Neural progenitor cell (in vitro differentiated cells): ENCODE data around the gene KIAA0232. TPM values are rescaled to one million over a fixed set of nuclear protein-coding genes. Genes with fewer than 3 reads are reported as not detected.

Experiments
- DNase-seq: peaks from one replicate; pipeline ENCODE4 v3.0.0-alpha.2; 2016; ENCODE audit warnings: low spot score
- H2AFZ ChIP-seq: fragments of 200-600 bp; sonication (generic); replicated peaks from 2 replicates; pipeline ENCODE4 v1.6.1; 2016; ENCODE audit warnings: antibody characterized with exemption
- H3F3A ChIP-seq: fragments of 200-600 bp; sonication (generic); 2 replicates; pipeline ENCODE4 v1.6.1; 2016; ENCODE audit warnings: antibody characterized with exemption, low read depth
- H3K27ac ChIP-seq: fragments of 200-600 bp; sonication (generic); 2 replicates; pipeline ENCODE4 v1.5.1; 2016; ENCODE audit warnings: mild to moderate bottlenecking
- H3K27me3 ChIP-seq: fragments of 200-600 bp; sonication (generic); 2 replicates; pipeline ENCODE4 v1.6.1; 2016; ENCODE audit warnings: mild to moderate bottlenecking, moderate library complexity
- H3K36me3 ChIP-seq: fragments of 200-600 bp; sonication (generic); 2 replicates; pipeline ENCODE4 v1.5.1; 2016
- H3K4me1 ChIP-seq: fragments of 200-600 bp; sonication (generic); 2 replicates; pipeline ENCODE4 v1.6.1; 2016; ENCODE audit warnings: mixed run types
- H3K4me2 ChIP-seq: fragments of 200-600 bp; sonication (generic); 2 replicates; pipeline ENCODE4 v1.6.1; 2016
- H3K4me3 ChIP-seq: fragments of 200-600 bp; sonication (generic); 2 replicates; pipeline ENCODE4 v1.5.1; 2016
- H3K79me2 ChIP-seq: fragments of 200-600 bp; sonication (generic); 2 replicates; pipeline ENCODE4 v1.6.1; 2016; ENCODE audit warnings: low read depth
- H3K9ac ChIP-seq: fragments of 200-600 bp; sonication (generic); 2 replicates; pipeline ENCODE4 v1.6.1; 2016
- H3K9me3 ChIP-seq: fragments of 200-600 bp; sonication (generic); 2 replicates; pipeline ENCODE4 v1.5.1; 2016; ENCODE audit warnings: low read depth
- H4K20me1 ChIP-seq: fragments of 200-600 bp; sonication (generic); 2 replicates; pipeline ENCODE4 v1.6.1; 2016; ENCODE audit warnings: low read depth
- H3K27ac Mint-ChIP-seq: 3 replicates; pipeline ENCODE4 v1.8.0; 2021; ENCODE audit warnings: mixed read lengths
- H3K27me3 Mint-ChIP-seq: 2 replicates; pipeline ENCODE4 v1.8.0; 2022; ENCODE audit warnings: low read depth, mild to moderate bottlenecking, inconsistent platforms, moderate library complexity, mixed read lengths; ENCODE audit not compliant: insufficient read depth
- H3K36me3 Mint-ChIP-seq: 3 replicates; pipeline ENCODE4 v1.8.0; 2021; ENCODE audit warnings: mixed read lengths
- H3K4me1 Mint-ChIP-seq: 3 replicates; pipeline ENCODE4 v1.8.0; 2021; ENCODE audit warnings: mixed read lengths
- H3K4me3 Mint-ChIP-seq: 3 replicates; pipeline ENCODE4 v1.8.0; 2021; ENCODE audit warnings: mild to moderate bottlenecking, moderate library complexity, mixed read lengths
- H3K9me3 Mint-ChIP-seq: 3 replicates; pipeline ENCODE4 v1.8.0; 2020; ENCODE audit warnings: mixed read lengths
- EZH2 ChIP-seq: fragments of 200-600 bp; sonication (generic); IDR thresholded peaks from 2 replicates; pipeline ENCODE4 v1.6.1; 2017; ENCODE audit warnings: antibody characterized with exemption, mild to moderate bottlenecking, moderate library complexity
- EZH2phosphoT487 ChIP-seq: fragments of 200-600 bp; sonication (generic); IDR thresholded peaks from 2 replicates; pipeline ENCODE4 v1.6.1; 2017; ENCODE audit warnings: antibody characterized with exemption
- total RNA-seq: library from RNA; depleted of rRNA; stranded (reverse); fragments of >200 nt; gene quantifications from 2 replicates; pipeline ENCODE4 v1.2.3, GENCODE V29; 2015; ENCODE audit warnings: low replicate concordance
- TF ChIP-seq, protein P1 (sequence below): fragments of 200-600 bp; sonication (generic); IDR thresholded peaks from 2 replicates; pipeline ENCODE4 v1.5.1; 2017; ENCODE audit warnings: antibody characterized with exemption, mild to moderate bottlenecking

The KIAA0232 gene
- total RNA-seq, 1 donor from 2014 or later, result 42.9 TPM

GRCh38 chr4:6782846-6783110, 251 bp downstream of the KIAA0232 start:
- H3K27ac Mint-ChIP-seq, result no peak overlapping the region
- Histone ChIP-seq H2AFZ (no peak overlapping the region), H3K27ac (peak overlapping the region; percentile 94), H3K4me3 (peak overlapping the region; percentile 100), H3K4me1 (peaks cover 34% of the 10 kb centered on the region), H3K79me2 (peaks cover 48% of the 10 kb centered on the region), H3K9me3 (no peaks in the 10 kb centered on the region), H3F3A (peaks cover 49% of the 10 kb centered on the region), H3K9ac (peak overlapping the region; percentile 98), H3K27me3 (peaks cover 11% of the 10 kb centered on the region), H3K4me2 (peak overlapping the region; percentile 94), H4K20me1 (peaks cover 42% of the 10 kb centered on the region), H3K36me3 (no peaks in the 10 kb centered on the region)
- TF ChIP-seq, protein P1, sequence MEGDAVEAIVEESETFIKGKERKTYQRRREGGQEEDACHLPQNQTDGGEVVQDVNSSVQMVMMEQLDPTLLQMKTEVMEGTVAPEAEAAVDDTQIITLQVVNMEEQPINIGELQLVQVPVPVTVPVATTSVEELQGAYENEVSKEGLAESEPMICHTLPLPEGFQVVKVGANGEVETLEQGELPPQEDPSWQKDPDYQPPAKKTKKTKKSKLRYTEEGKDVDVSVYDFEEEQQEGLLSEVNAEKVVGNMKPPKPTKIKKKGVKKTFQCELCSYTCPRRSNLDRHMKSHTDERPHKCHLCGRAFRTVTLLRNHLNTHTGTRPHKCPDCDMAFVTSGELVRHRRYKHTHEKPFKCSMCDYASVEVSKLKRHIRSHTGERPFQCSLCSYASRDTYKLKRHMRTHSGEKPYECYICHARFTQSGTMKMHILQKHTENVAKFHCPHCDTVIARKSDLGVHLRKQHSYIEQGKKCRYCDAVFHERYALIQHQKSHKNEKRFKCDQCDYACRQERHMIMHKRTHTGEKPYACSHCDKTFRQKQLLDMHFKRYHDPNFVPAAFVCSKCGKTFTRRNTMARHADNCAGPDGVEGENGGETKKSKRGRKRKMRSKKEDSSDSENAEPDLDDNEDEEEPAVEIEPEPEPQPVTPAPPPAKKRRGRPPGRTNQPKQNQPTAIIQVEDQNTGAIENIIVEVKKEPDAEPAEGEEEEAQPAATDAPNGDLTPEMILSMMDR, result no peak
- TF ChIP-seq EZH2, result no peak
- no peak for TF ChIP-seq EZH2phosphoT487
- no peak for DNase-seq
- no peak overlapping the region for H3K4me3 Mint-ChIP-seq
- H3K27me3 Mint-ChIP-seq, result peaks cover 15% of the 10 kb centered on the region
- H3K9me3 Mint-ChIP-seq, result no peaks in the 10 kb centered on the region
- peaks cover 59% of the 10 kb centered on the region for H3K4me1 Mint-ChIP-seq
- H3K36me3 Mint-ChIP-seq, result peaks cover 9% of the 10 kb centered on the region

DNA sequence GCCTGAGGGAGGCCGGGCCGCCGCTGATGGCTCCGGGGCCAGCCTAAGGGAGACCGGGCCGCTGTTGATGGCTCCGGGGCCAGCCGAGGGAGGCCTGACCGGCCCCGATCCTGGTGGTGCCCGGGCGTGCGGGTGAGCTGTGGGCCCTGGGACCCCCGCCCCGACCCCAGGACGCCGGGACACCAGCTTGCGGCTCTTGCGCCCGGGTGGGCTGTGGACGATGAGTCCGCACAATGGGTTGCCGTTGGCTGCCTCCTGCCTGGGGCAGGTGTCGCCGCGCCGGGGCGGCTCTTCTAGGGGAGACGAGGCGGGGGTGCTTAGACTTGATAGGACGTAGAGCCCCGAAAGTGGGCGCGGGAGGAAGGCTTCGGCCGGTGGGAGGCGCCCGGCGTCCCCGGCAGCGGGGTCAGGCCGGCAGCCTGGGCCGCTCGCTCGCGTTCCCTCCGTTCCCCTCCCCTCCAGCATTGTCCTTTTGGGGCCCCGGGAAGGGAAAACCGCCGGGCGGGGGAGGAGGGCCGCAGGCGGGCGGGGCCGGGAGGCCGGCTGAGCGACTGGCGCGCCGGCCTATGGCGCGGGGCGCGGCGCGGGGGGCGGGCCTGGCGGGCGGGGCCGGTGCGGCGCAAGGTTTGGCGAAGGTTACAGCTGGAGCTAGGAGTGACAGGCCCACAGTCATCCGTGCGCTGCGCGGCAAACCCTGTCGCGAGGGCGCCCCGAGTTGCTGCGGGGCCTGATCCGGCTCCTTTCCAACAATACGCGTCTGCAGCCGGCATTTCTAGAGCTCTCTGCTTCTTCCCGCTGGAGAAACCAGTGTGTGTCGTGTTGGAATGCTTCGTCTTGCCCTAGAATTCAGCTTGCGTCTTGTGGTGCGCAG, 819 bp downstream of the KIAA0232 start:
- Mint-ChIP-seq H3K9me3 (no peaks in the 10 kb centered on the region), H3K4me1 (peaks cover 54% of the 10 kb centered on the region), H3K27ac (peak overlapping the region; percentile 95), H3K4me3 (peak overlapping the region; percentile 92), H3K36me3 (peaks cover 12% of the 10 kb centered on the region), H3K27me3 (peaks cover 12% of the 10 kb centered on the region)
- Histone ChIP-seq H4K20me1 (peaks cover 48% of the 10 kb centered on the region), H3K9me3 (no peaks in the 10 kb centered on the region), H3K79me2 (peaks cover 54% of the 10 kb centered on the region), H3K27me3 (peaks cover 11% of the 10 kb centered on the region), H3K9ac (peak overlapping the region; percentile 98), H3K4me3 (peak overlapping the region; percentile 100), H3K4me1 (peaks cover 34% of the 10 kb centered on the region), H3F3A (peaks cover 49% of the 10 kb centered on the region), H3K36me3 (no peaks in the 10 kb centered on the region), H3K4me2 (peak overlapping the region; percentile 94), H2AFZ (no peak overlapping the region), H3K27ac (peak overlapping the region; percentile 94)
- DNase-seq, result peak; percentile 98
- TF ChIP-seq, protein P1, result peak; percentile 40
- TF ChIP-seq EZH2 (no peak), EZH2phosphoT487 (no peak)

GRCh38 chr4:6785572-6785925, 3.0 kb downstream of the KIAA0232 start:
- Mint-ChIP-seq H3K4me3 (peak overlapping the region; percentile 13), H3K27ac (no peak overlapping the region), H3K36me3 (peaks cover 21% of the 10 kb centered on the region), H3K9me3 (peaks cover 1% of the 10 kb centered on the region), H3K27me3 (peaks cover 5% of the 10 kb centered on the region), H3K4me1 (peaks cover 34% of the 10 kb centered on the region)
- Histone ChIP-seq H3K36me3 (no peaks in the 10 kb centered on the region), H3K4me1 (peaks cover 21% of the 10 kb centered on the region), H3K27ac (peak overlapping the region; percentile 7), H3K9ac (no peak overlapping the region), H4K20me1 (peaks cover 70% of the 10 kb centered on the region), H3K9me3 (no peaks in the 10 kb centered on the region), H3K27me3 (peaks cover 11% of the 10 kb centered on the region), H3K79me2 (peaks cover 76% of the 10 kb centered on the region), H3K4me2 (peak overlapping the region; percentile 51), H2AFZ (no peak overlapping the region), H3K4me3 (peak overlapping the region; percentile 4), H3F3A (peaks cover 33% of the 10 kb centered on the region)
- DNase-seq, result peak; percentile 63
- TF ChIP-seq EZH2phosphoT487 (no peak), EZH2 (no peak)
- TF ChIP-seq, protein P1, result no peak
